ENCODE results near the gene ACADM. TPM values are rescaled to one million over a fixed set of nuclear protein-coding genes. Genes with fewer than 3 reads are reported as not detected.
A peak's percentile ranks its signal among the peaks of the same experiment; 100 is the strongest.

Gene ACADM
- total and polyA plus RNA-seq, 9 donors, result 38.9 to 61.7 (median 54.9) TPM

- Histone ChIP-seq H3K4me3 (peak overlapping the region; percentile 56), H3K27ac (no peak overlapping the region), H3K9me3 (no peaks in the 10 kb centered on the region), H3K27me3 (no peaks in the 10 kb centered on the region), H3K36me3 (no peaks in the 10 kb centered on the region), H3K4me1 (ENCODE audit: insufficient read depth) (peaks cover 5% of the 10 kb centered on the region)
- intact Hi-C loops (cut with DNase I), result loop anchor here in 1 of 4 donors (10.0 kb wide), 1 partner anchor 63 kb away; the partner anchor contains the start of gene ACADM
- TF ChIP-seq POLR2A (IDR thresholded peaks at IDR 0.05), result no peak
- TF ChIP-seq CTCF (IDR thresholded peaks at IDR 0.05), result no peak
- TF ChIP-seq EP300 (IDR thresholded peaks at IDR 0.05), result no peak
- WGBS, 3 donors, result 4 to 11% (median 6%) methylated on average over 4 of the region's 4 CpGs
- no peak for DNase-seq
Observed at GRCh38 chr1:75787524-75787923, 63.0 kb downstream of the ACADM start.

GRCh38 chr1:75789988-75790387 lies 65.5 kb downstream of the ACADM start:
- intact Hi-C loops (cut with DNase I), result loop anchor here in 1 of 4 donors (10.0 kb wide), 1 partner anchor 65 kb away; the partner anchor contains the start of gene ACADM
- Histone ChIP-seq H3K4me1 (ENCODE audit: insufficient read depth) (peaks cover 5% of the 10 kb centered on the region), H3K27ac (no peak overlapping the region), H3K9me3 (no peaks in the 10 kb centered on the region), H3K36me3 (no peaks in the 10 kb centered on the region), H3K27me3 (no peaks in the 10 kb centered on the region), H3K4me3 (no peak overlapping the region)
- TF ChIP-seq CTCF (IDR thresholded peaks at IDR 0.05) (no peak), POLR2A (IDR thresholded peaks at IDR 0.05) (no peak), EP300 (IDR thresholded peaks at IDR 0.05) (no peak)
- DNase-seq, result no peak

DNA sequence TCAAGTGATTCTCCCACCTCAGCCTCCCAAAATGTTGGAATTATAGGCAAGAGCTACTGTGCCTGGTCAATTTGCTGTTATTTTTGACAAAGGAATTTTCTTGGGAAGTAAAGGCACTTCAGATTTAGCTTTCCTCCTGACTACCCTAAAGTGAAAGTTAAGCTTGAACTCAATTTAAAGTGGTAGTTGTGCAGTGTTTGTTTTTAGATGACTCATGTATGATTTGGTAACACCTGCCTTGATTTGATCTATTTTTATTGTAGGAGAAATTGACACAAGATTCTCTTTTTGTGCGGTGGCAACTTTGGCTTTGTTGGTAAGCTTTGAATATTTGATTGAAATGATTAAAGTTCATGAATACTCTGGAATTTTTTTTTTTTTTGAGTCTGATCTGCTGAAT lies 66.5 kb downstream of the ACADM start:
- no peak overlapping the region for H3K27ac ChIP-seq
- peaks cover 5% of the 10 kb centered on the region for H3K4me1 ChIP-seq (ENCODE audit: insufficient read depth)
- DNase-seq, result no peak
- H3K9me3 ChIP-seq, result no peaks in the 10 kb centered on the region
- H3K4me3 ChIP-seq, result no peak overlapping the region
- 80 to 90% (median 82%) methylated on average over 1 of the region's 1 CpG for WGBS, 3 donors
- H3K27me3 ChIP-seq, result no peaks in the 10 kb centered on the region
- H3K36me3 ChIP-seq, result no peaks in the 10 kb centered on the region
- TF ChIP-seq POLR2A (IDR thresholded peaks at IDR 0.05), result no peak
- intact Hi-C loops (cut with DNase I), result no loop called here

DNA sequence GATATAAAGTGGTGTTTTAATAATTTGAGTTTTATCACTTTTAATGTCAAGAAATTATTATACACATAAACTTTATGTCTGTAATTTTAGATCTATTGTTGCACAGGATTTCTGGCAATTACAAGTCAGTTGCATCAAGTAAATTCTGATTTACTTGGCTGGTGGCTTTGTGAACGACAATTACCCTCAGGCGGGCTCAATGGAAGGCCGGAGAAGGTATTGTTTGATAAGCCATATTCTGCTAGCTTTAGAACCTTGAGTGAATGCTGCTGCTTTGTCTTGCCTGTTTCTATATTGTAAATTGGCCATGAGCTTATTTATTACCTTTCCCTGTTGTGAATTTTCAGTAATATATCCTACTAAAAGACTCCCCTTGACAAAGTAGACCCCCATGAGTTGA lies 67.6 kb downstream of the ACADM start:
- TF ChIP-seq EP300 (IDR thresholded peaks at IDR 0.05) (no peak), POLR2A (IDR thresholded peaks at IDR 0.05) (no peak), CTCF (IDR thresholded peaks at IDR 0.05) (no peak)
- peaks cover 5% of the 10 kb centered on the region for H3K4me1 ChIP-seq (ENCODE audit: insufficient read depth)
- H3K9me3 ChIP-seq, result no peaks in the 10 kb centered on the region
- no peak overlapping the region for H3K27ac ChIP-seq
- intact Hi-C loops (cut with DNase I), result no loop called here
- no peak for DNase-seq
- H3K4me3 ChIP-seq, result no peak overlapping the region
- H3K27me3 ChIP-seq, result no peaks in the 10 kb centered on the region
- 95 to 97% (median 96%) methylated on average over 3 of the region's 3 CpGs for WGBS, 3 donors
- H3K36me3 ChIP-seq, result no peaks in the 10 kb centered on the region

DNA sequence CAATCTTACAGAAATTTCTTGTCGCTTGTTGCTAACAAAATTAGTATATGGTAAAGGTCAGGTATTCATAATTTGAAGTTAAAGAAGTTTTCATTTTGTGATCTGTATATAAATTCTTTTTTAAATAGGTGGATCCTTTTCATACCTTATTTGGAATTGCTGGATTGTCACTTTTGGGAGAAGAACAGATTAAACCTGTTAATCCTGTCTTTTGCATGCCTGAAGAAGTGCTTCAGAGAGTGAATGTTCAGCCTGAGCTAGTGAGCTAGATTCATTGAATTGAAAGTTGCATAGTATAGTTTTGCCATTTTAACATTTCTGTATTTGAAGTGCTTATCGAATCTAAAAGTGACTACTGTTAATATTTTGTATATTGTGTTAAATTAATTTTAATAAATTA lies 69.9 kb downstream of the ACADM start:
- WGBS, 3 donors, result 96 to 97% (median 96%) methylated on average over 2 of the region's 2 CpGs
- no peaks in the 10 kb centered on the region for H3K9me3 ChIP-seq
- intact Hi-C loops (cut with DNase I), result no loop called here
- DNase-seq, result no peak
- H3K27me3 ChIP-seq, result no peaks in the 10 kb centered on the region
- TF ChIP-seq POLR2A (IDR thresholded peaks at IDR 0.05) (no peak), EP300 (IDR thresholded peaks at IDR 0.05) (no peak), CTCF (IDR thresholded peaks at IDR 0.05) (no peak)
- no peak overlapping the region for H3K27ac ChIP-seq
- no peaks in the 10 kb centered on the region for H3K4me1 ChIP-seq (ENCODE audit: insufficient read depth)
- H3K4me3 ChIP-seq, result no peak overlapping the region
- H3K36me3 ChIP-seq, result no peaks in the 10 kb centered on the region
